ENCODE measurements around the gene SH3RF1.

DNA sequence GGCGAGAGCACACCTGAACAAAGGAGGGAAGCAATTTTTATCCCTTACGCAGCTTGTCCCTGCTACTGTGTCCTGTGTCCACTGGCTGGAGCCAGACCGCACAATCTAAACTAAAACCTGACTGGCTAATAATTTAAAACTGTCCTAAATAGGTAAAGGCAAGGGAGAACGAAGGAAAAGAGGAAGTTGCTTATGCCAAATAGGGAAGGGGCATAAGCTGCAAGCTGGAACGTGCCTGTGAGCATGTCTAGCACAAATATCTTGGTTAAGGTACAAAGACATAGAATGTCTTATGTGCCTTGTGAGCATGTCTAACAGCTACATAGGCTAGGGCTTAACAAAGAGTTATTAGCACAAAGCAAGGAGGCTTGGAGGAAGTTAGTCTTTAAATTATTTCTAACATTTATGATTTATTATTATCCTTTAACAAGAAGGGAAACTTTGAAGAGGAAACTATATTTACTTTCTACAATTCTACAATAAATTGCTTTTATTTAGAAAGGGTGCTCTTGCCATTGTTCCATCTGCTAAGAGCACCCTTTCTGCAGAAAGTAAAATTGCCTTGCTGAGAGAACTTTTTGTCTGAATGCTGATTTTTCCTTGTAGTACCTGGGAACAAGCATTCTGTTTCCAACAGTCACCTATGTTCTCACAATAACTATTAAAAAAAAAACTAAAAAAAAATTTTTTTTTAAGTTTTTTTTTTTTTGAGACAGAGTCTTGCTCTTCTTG is 180.1 kb downstream of the SH3RF1 start:
- TF ChIP-seq ZNF622 (IDR thresholded peaks at IDR 0.05) (no peak), BMI1 (IDR thresholded peaks at IDR 0.05; ENCODE audit: borderline replicate concordance) (no peak), EP300 (IDR thresholded peaks at IDR 0.05; ENCODE audit: borderline replicate concordance in 1 of 2, control insufficient read depth in 1 of 2, low read depth in 2 of 2, low read length in 2 of 2) (no peak)
- TF ChIP-seq, protein P1, sequence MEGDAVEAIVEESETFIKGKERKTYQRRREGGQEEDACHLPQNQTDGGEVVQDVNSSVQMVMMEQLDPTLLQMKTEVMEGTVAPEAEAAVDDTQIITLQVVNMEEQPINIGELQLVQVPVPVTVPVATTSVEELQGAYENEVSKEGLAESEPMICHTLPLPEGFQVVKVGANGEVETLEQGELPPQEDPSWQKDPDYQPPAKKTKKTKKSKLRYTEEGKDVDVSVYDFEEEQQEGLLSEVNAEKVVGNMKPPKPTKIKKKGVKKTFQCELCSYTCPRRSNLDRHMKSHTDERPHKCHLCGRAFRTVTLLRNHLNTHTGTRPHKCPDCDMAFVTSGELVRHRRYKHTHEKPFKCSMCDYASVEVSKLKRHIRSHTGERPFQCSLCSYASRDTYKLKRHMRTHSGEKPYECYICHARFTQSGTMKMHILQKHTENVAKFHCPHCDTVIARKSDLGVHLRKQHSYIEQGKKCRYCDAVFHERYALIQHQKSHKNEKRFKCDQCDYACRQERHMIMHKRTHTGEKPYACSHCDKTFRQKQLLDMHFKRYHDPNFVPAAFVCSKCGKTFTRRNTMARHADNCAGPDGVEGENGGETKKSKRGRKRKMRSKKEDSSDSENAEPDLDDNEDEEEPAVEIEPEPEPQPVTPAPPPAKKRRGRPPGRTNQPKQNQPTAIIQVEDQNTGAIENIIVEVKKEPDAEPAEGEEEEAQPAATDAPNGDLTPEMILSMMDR (IDR thresholded peaks at IDR 0.05 in 2 of 3, conservative IDR thresholded peaks at IDR 0.05 in 1 of 3; ENCODE audit: control insufficient read depth in 2 of 3, extremely low read depth in 1 of 3, insufficient read depth in 1 of 3, low read depth in 3 of 3, low read length in 3 of 3), result no peak

All from GM12878 (cell line).